Transverse colon (tissue), 4 donors: ENCODE measurements around the gene CELSR3.

ENCODE experiments used
- CTCF ChIP-seq, 5 experiments: fragments of 200-600 bp in 3 of 5; fragments of 450-650 bp in 2 of 5; sonication (generic) in 3 of 5; IDR thresholded peaks; 1 replicate in 2 of 5; 2 replicates in 3 of 5; pipeline ENCODE4 v1.5.1; 2016 to 2017; ENCODE audit warnings: antibody characterized with exemption in 5 of 5, inconsistent platforms in 3 of 5, mild to moderate bottlenecking in 2 of 5, moderate library complexity in 1 of 5
- EP300 ChIP-seq: sonication (generic); formaldehyde crosslinking; IDR thresholded peaks from one replicate; pipeline ENCODE4 v1.6.1; 2017; ENCODE audit warnings: antibody characterized with exemption, low read depth
- POLR2A ChIP-seq: fragments of 450-650 bp; IDR thresholded peaks from one replicate; pipeline ENCODE4 v1.6.1; 2016; ENCODE audit warnings: antibody characterized with exemption, mild to moderate bottlenecking, moderate library complexity
- POLR2AphosphoS5 ChIP-seq, 3 donors: sonication (generic); formaldehyde crosslinking; IDR thresholded peaks; one replicate each; pipeline ENCODE4 v1.6.1; 2016; ENCODE audit warnings: antibody characterized with exemption in 3 of 3

GRCh38 chr3:48688737-48689075 is 26.0 kb upstream of the CELSR3 start:
- TF ChIP-seq CTCF (IDR thresholded peaks at IDR 0.05) (no peak), POLR2A (no peak), EP300 (no peak), POLR2AphosphoS5 (IDR thresholded peaks at IDR 0.05) (no peak)
